Thyroid gland (tissue), 4 donors: Measurements from ENCODE around the gene CCL7. TPM values are rescaled to one million over a fixed set of nuclear protein-coding genes. Genes with fewer than 3 reads are reported as not detected.
A peak's percentile ranks its signal among the peaks of the same experiment; 100 is the strongest.
"Not testable (repeated sequence)": the region's sequence is repeated elsewhere in the genome, so short reads cannot be mapped to it uniquely, and the experiment has no call there.

ENCODE experiments used
- DNase-seq, 2 donors: peaks; one replicate each; pipeline ENCODE4 v3.0.0-alpha.2; 2019
- H3K27ac ChIP-seq, 3 donors: fragments of 200-600 bp; sonication (generic); 1 replicate in 2 of 3; 2 replicates in 1 of 3; pipeline ENCODE4 v1.5.1; 2016 to 2019; ENCODE audit warnings: mild to moderate bottlenecking in 1 of 3, moderate library complexity in 1 of 3
- H3K27me3 ChIP-seq: fragments of 200-600 bp; sonication (generic); one replicate; pipeline ENCODE4 v1.5.1; 2019
- H3K36me3 ChIP-seq, 2 donors: fragments of 200-600 bp; sonication (generic); one replicate each; pipeline ENCODE4 v1.5.1; 2016 to 2019
- H3K4me1 ChIP-seq, 2 donors: fragments of 200-600 bp; sonication (generic); one replicate each; pipeline ENCODE4 v1.5.1; 2017 to 2019
- H3K4me3 ChIP-seq, 3 donors: fragments of 200-600 bp; sonication (generic); replicated peaks in 1 of 3; 1 replicate in 2 of 3; 2 replicates in 1 of 3; pipeline ENCODE4 v1.5.1; 2016; ENCODE audit warnings: mild to moderate bottlenecking in 1 of 3
- H3K9me3 ChIP-seq: fragments of 200-600 bp; sonication (generic); one replicate; pipeline ENCODE4 v1.5.1; 2017
- POLR2A ChIP-seq, 2 donors: fragments of 450-650 bp; IDR thresholded peaks; one replicate each; pipeline ENCODE4 v1.6.1; 2017; ENCODE audit warnings: antibody characterized with exemption in 2 of 2, mild to moderate bottlenecking in 2 of 2, moderate library complexity in 1 of 2
- WGBS, 2 donors: methylation state at CpG; one replicate each; pipeline ENCODE4 v1.1.5; 2017; 5-methylcytosine and 5-hydroxymethylcytosine counted together
- intact Hi-C: fragments of 100-400 bp; cut with DNase I; formaldehyde crosslinking; loops from one replicate; pipeline ENCODE4 v1.15.1; 2023
- total RNA-seq, 4 donors: library from RNA; depleted of rRNA; stranded (reverse); fragments of >200 nt; gene quantifications; one replicate each; pipeline ENCODE4 v1.2.3, GENCODE V29; 2016
- TF ChIP-seq, protein P1 (sequence below), 6 experiments: fragments of 200-600 bp in 3 of 6; fragments of 450-650 bp in 3 of 6; sonication (generic) in 3 of 6; IDR thresholded peaks; one replicate each; pipeline ENCODE4 v1.5.1; 2016 to 2019; ENCODE audit warnings: antibody characterized with exemption in 6 of 6, mild to moderate bottlenecking in 2 of 6, inconsistent platforms in 1 of 6, moderate library complexity in 1 of 6

CCL7 gene
- total RNA-seq, 4 donors from 2014 or later, result not detected

GRCh38 chr17:34226011-34226743 is 43.8 kb upstream of the CCL7 start:
- 73 to 80% methylated on average over 3 of the region's 3 CpGs for WGBS, 2 donors
- Histone ChIP-seq H3K9me3 (no peaks in the 10 kb centered on the region), H3K27me3 (no peaks in the 10 kb centered on the region), H3K4me3 (no peak overlapping the region), H3K4me1 (peaks cover 11 to 23% of the 10 kb centered on the region in 2 donors), H3K27ac (peak overlapping the region in 2 of 3 donors; percentile 44 to 52), H3K36me3 (no peaks in the 10 kb centered on the region)
- no peak for DNase-seq
- TF ChIP-seq, protein P1, sequence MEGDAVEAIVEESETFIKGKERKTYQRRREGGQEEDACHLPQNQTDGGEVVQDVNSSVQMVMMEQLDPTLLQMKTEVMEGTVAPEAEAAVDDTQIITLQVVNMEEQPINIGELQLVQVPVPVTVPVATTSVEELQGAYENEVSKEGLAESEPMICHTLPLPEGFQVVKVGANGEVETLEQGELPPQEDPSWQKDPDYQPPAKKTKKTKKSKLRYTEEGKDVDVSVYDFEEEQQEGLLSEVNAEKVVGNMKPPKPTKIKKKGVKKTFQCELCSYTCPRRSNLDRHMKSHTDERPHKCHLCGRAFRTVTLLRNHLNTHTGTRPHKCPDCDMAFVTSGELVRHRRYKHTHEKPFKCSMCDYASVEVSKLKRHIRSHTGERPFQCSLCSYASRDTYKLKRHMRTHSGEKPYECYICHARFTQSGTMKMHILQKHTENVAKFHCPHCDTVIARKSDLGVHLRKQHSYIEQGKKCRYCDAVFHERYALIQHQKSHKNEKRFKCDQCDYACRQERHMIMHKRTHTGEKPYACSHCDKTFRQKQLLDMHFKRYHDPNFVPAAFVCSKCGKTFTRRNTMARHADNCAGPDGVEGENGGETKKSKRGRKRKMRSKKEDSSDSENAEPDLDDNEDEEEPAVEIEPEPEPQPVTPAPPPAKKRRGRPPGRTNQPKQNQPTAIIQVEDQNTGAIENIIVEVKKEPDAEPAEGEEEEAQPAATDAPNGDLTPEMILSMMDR (IDR thresholded peaks at IDR 0.05), result no peak
- TF ChIP-seq POLR2A (IDR thresholded peaks at IDR 0.05), result no peak
- intact Hi-C loops, result no loop called here

DNA sequence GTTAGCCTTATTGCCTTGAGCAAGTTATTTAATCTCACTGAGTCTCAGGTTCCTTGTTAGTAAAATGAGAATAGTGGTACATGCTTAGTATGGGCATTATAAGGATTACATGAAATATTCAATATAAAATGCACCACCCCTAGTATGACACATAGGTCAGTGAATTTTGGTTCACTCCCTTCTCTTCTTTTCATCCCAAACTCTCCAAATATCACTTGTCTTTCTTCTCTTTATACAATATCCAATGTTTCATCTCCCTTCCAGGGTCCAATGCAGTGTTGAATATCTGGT is 43.3 kb upstream of the CCL7 start:
- no peaks in the 10 kb centered on the region for H3K9me3 ChIP-seq
- TF ChIP-seq, protein P1 (IDR thresholded peaks at IDR 0.05), result no peak
- no peak for TF ChIP-seq POLR2A (IDR thresholded peaks at IDR 0.05)
- no peaks in the 10 kb centered on the region for H3K27me3 ChIP-seq
- intact Hi-C loops, result no loop called here
- no peak overlapping the region for H3K4me3 ChIP-seq
- H3K4me1 ChIP-seq, result peaks cover 11 to 23% of the 10 kb centered on the region in 2 donors
- peak overlapping the region in 2 of 3 donors; percentile 17 to 52 for H3K27ac ChIP-seq
- no peaks in the 10 kb centered on the region for H3K36me3 ChIP-seq
- DNase-seq, result no peak

DNA sequence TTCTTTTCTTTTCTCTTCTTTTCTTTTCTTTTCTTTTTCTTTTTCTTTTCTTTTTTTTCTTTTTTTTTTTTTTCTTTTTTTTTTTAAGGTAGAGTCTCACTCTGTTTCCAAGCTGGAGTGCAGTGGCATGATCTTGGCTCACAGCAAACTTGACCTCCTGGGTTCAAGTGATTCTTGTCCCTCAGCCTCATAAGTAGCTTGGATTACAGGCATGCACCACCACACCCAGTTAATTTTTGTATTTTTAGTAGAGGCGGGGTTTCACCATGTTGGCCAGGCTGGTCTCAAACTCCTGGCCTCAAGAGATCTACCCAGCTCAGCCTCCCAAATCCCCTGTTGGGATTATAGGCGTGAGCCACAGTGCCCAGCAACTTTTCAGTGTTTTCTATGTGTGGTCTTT is 42.7 kb upstream of the CCL7 start:
- 50 to 69% methylated on average over 2 of the region's 2 CpGs for WGBS, 2 donors
- Histone ChIP-seq H3K27ac (peak overlapping the region in 1 of 3 donors; percentile 45), H3K4me1 (peaks cover 11 to 23% of the 10 kb centered on the region in 2 donors)
- H3K36me3 ChIP-seq, H3K4me3 ChIP-seq, H3K27me3 ChIP-seq, H3K9me3 ChIP-seq, intact Hi-C loops: not testable (repeated sequence)
- DNase-seq, result peak in 1 of 2 donors; percentile 42

DNA sequence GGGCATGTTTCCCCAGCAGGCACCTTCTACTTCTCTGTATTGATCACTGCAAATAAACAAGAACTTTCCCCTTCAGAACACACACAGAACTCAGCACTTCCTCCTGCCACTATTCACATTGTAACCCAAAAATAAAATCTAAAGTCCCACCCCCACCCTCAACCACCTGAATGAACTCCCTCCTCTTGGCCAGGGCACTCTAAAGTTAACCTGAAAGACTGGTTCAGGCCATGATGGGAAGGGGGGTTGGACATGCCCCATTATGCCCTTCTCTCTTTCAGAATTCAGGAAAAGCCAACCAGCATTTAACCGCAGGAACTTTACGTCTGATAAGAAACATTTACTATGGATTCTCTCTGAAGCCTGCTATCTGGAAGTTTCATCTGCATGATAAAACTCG is 42.3 kb upstream of the CCL7 start:
- TF ChIP-seq, protein P1 (IDR thresholded peaks at IDR 0.05), result no peak
- TF ChIP-seq POLR2A (IDR thresholded peaks at IDR 0.05), result no peak
- WGBS, 2 donors, result 61 to 68% methylated on average over 3 of the region's 3 CpGs
- Histone ChIP-seq H3K36me3 (no peaks in the 10 kb centered on the region), H3K27ac (peak overlapping the region in 1 of 3 donors; percentile 45), H3K4me3 (no peak overlapping the region), H3K4me1 (peaks cover 11 to 23% of the 10 kb centered on the region in 2 donors), H3K27me3 (no peaks in the 10 kb centered on the region), H3K9me3 (no peaks in the 10 kb centered on the region)
- DNase-seq, result peak; percentile 55 to 62
- intact Hi-C loops, result no loop called here

DNA sequence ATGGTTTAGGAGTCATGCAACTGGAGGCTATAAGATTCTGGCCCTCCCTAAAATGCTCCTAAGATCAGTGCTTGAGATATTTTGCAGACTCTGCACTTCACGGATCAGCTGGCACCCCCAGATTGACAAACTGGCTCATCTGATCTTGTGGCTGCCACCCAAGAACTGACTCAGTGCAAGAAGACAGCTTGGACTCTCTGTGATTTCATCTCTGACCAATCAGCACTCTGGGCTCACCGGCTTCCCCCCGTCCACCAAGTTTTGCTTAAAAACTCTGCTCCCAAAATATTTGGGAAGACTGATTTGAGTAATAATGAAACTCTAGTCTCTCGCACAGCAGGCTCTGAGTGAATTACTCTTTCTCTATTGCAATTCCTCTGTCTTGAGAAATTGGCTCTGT is 41.2 kb upstream of the CCL7 start:
- WGBS, 2 donors, result 77 to 78% methylated on average over 4 of the region's 4 CpGs
- H3K4me3 ChIP-seq, result no peak overlapping the region
- no peak for TF ChIP-seq POLR2A (IDR thresholded peaks at IDR 0.05)
- TF ChIP-seq, protein P1 (IDR thresholded peaks at IDR 0.05), result no peak
- H3K9me3 ChIP-seq, result no peaks in the 10 kb centered on the region
- no peak overlapping the region for H3K27ac ChIP-seq
- peak; percentile 28 to 40 for DNase-seq
- H3K36me3 ChIP-seq, result no peaks in the 10 kb centered on the region
- peaks cover 11 to 23% of the 10 kb centered on the region in 2 donors for H3K4me1 ChIP-seq
- intact Hi-C loops, result no loop called here
- no peaks in the 10 kb centered on the region for H3K27me3 ChIP-seq
